ENCODE measurements around the gene KIF20A. TPM values are rescaled to one million over a fixed set of nuclear protein-coding genes. Genes with fewer than 3 reads are reported as not detected.

The KIF20A gene
- total and polyA plus RNA-seq, 9 donors = 0.10 to 3.1 (median 0.43) TPM; not detected in 2

GRCh38 chr5:138169124-138169523 is 9.8 kb upstream of the KIF20A start:
- Histone ChIP-seq H3K9me3 (no peaks in the 10 kb centered on the region), H3K36me3 (no peaks in the 10 kb centered on the region), H3K27me3 (no peaks in the 10 kb centered on the region), H3K27ac (no peak overlapping the region), H3K4me3 (no peak overlapping the region), H3K4me1 (ENCODE audit: insufficient read depth) (no peaks in the 10 kb centered on the region)
- DNase-seq = no peak
- no peak for TF ChIP-seq EP300 (IDR thresholded peaks at IDR 0.05)
- no peak for TF ChIP-seq POLR2A (IDR thresholded peaks at IDR 0.05)
- TF ChIP-seq, protein P1, sequence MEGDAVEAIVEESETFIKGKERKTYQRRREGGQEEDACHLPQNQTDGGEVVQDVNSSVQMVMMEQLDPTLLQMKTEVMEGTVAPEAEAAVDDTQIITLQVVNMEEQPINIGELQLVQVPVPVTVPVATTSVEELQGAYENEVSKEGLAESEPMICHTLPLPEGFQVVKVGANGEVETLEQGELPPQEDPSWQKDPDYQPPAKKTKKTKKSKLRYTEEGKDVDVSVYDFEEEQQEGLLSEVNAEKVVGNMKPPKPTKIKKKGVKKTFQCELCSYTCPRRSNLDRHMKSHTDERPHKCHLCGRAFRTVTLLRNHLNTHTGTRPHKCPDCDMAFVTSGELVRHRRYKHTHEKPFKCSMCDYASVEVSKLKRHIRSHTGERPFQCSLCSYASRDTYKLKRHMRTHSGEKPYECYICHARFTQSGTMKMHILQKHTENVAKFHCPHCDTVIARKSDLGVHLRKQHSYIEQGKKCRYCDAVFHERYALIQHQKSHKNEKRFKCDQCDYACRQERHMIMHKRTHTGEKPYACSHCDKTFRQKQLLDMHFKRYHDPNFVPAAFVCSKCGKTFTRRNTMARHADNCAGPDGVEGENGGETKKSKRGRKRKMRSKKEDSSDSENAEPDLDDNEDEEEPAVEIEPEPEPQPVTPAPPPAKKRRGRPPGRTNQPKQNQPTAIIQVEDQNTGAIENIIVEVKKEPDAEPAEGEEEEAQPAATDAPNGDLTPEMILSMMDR (IDR thresholded peaks at IDR 0.05) = no peak
- WGBS, 3 donors = 93 to 95% (median 93%) methylated on average over 5 of the region's 5 CpGs
- intact Hi-C loops (cut with DNase I) = no loop called here

GRCh38 chr5:138170299-138170698 is 8.6 kb upstream of the KIF20A start:
- intact Hi-C loops (cut with DNase I) = no loop called here
- Histone ChIP-seq H3K36me3 (no peaks in the 10 kb centered on the region), H3K27me3 (no peaks in the 10 kb centered on the region), H3K4me3 (no peak overlapping the region), H3K4me1 (ENCODE audit: insufficient read depth) (no peaks in the 10 kb centered on the region), H3K9me3 (no peaks in the 10 kb centered on the region), H3K27ac (no peak overlapping the region)
- no peak for TF ChIP-seq EP300 (IDR thresholded peaks at IDR 0.05)
- no peak for TF ChIP-seq POLR2A (IDR thresholded peaks at IDR 0.05)
- DNase-seq = no peak

- Histone ChIP-seq H3K36me3 (no peaks in the 10 kb centered on the region), H3K27me3 (no peaks in the 10 kb centered on the region), H3K4me1 (ENCODE audit: insufficient read depth) (peaks cover 5% of the 10 kb centered on the region), H3K27ac (peak overlapping the region; percentile 5 to 88), H3K4me3 (peak overlapping the region; percentile 54), H3K9me3 (no peaks in the 10 kb centered on the region)
- intact Hi-C loops (cut with DNase I) = no loop called here
- TF ChIP-seq, protein P1 (IDR thresholded peaks at IDR 0.05) = no peak
- TF ChIP-seq EP300 (IDR thresholded peaks at IDR 0.05) (no peak), POLR2A (IDR thresholded peaks at IDR 0.05) (no peak)
- no peak for DNase-seq
- 0 to 1% (median 0%) methylated on average over 16 of the region's 16 CpGs for WGBS, 3 donors
Measured at GRCh38 chr5:138177941-138178515, 884 bp upstream of the KIF20A start.

GRCh38 chr5:138179277-138179857 is 455 bp downstream of the KIF20A start:
- H3K36me3 ChIP-seq = no peaks in the 10 kb centered on the region
- intact Hi-C loops (cut with DNase I) = no loop called here
- peak overlapping the region; percentile 54 for H3K4me3 ChIP-seq
- DNase-seq = no peak
- 1% methylated on average over 23 of the region's 23 CpGs for WGBS, 3 donors
- no peaks in the 10 kb centered on the region for H3K9me3 ChIP-seq
- peaks cover 5% of the 10 kb centered on the region for H3K4me1 ChIP-seq (ENCODE audit: insufficient read depth)
- TF ChIP-seq, protein P1 (IDR thresholded peaks at IDR 0.05) = no peak
- no peak for TF ChIP-seq EP300 (IDR thresholded peaks at IDR 0.05)
- TF ChIP-seq POLR2A (IDR thresholded peaks at IDR 0.05) = no peak
- H3K27me3 ChIP-seq = no peaks in the 10 kb centered on the region
- no peak overlapping the region for H3K27ac ChIP-seq

GRCh38 chr5:138180183-138180782 is 1.4 kb downstream of the KIF20A start:
- TF ChIP-seq, protein P1 (IDR thresholded peaks at IDR 0.05) = no peak
- no peak for TF ChIP-seq POLR2A (IDR thresholded peaks at IDR 0.05)
- no peak for TF ChIP-seq EP300 (IDR thresholded peaks at IDR 0.05)
- 73 to 74% (median 73%) methylated on average over 5 of the region's 5 CpGs for WGBS, 3 donors
- intact Hi-C loops (cut with DNase I) = no loop called here
- no peaks in the 10 kb centered on the region for H3K36me3 ChIP-seq
- no peaks in the 10 kb centered on the region for H3K27me3 ChIP-seq
- H3K4me1 ChIP-seq (ENCODE audit: insufficient read depth) = peaks cover 5% of the 10 kb centered on the region
- H3K4me3 ChIP-seq = no peak overlapping the region
- no peak overlapping the region for H3K27ac ChIP-seq
- no peak for DNase-seq
- no peaks in the 10 kb centered on the region for H3K9me3 ChIP-seq

All from ovary (tissue), 9 donors.